Kidney (tissue), 14 donors: ENCODE data around the gene RAD51B. TPM values are rescaled to one million over a fixed set of nuclear protein-coding genes. Genes with fewer than 3 reads are reported as not detected.

ENCODE experiments used
- DNase-seq, 5 donors: peaks; one replicate each; pipeline ENCODE4 v3.0.0-alpha.2; 2013 to 2020
- FAIRE-seq: peaks from 2 replicates; lab custom pipeline; 2012; peaks lifted over from hg19 to GRCh38; lab: Jason Lieb, UNC
- H3K27ac ChIP-seq, 2 donors: one replicate each; pipeline ENCODE4 v1.7.0; 2013; ENCODE audit warnings: low read depth in 2 of 2, low read length in 2 of 2, inconsistent platforms in 1 of 2
- H3K27me3 ChIP-seq: one replicate; pipeline ENCODE4 v1.7.1; 2013; ENCODE audit warnings: low read length, inconsistent platforms; ENCODE audit not compliant: control insufficient read depth, insufficient read depth
- H3K36me3 ChIP-seq, 3 donors: one replicate each; pipeline versions ENCODE4 v1.7.0 to v1.7.1; 2013; ENCODE audit warnings: low read length in 3 of 3, control low read depth in 1 of 3, inconsistent platforms in 1 of 3; ENCODE audit not compliant: insufficient read depth in 3 of 3, control insufficient read depth in 2 of 3
- H3K4me1 ChIP-seq, 3 donors: one replicate each; pipeline versions ENCODE4 v1.7.0 to v1.7.1; 2013; ENCODE audit warnings: low read length in 3 of 3, inconsistent platforms in 1 of 3, low read depth in 1 of 3; ENCODE audit not compliant: control insufficient read depth in 2 of 3, insufficient read depth in 2 of 3
- H3K4me3 ChIP-seq, 3 donors: one replicate each; pipeline versions ENCODE4 v1.7.0 to v1.8.1; 2013; ENCODE audit warnings: low read length in 3 of 3, control low read depth in 1 of 3, inconsistent platforms in 1 of 3
- H3K9ac ChIP-seq, 3 donors: one replicate each; pipeline versions ENCODE4 v1.7.0 to v1.7.1; 2013; ENCODE audit warnings: low read length in 3 of 3, control low read depth in 1 of 3, inconsistent platforms in 1 of 3
- H3K9me3 ChIP-seq, 3 donors: one replicate each; pipeline versions ENCODE4 v1.7.0 to v1.7.1; 2013; ENCODE audit warnings: low read length in 3 of 3, control low read depth in 1 of 3, inconsistent platforms in 1 of 3; ENCODE audit not compliant: control insufficient read depth in 2 of 3, insufficient read depth in 1 of 3
- intact Hi-C: fragments of 100-400 bp; cut with DNase I; formaldehyde crosslinking; loops from one replicate; pipeline ENCODE4 v1.11.1; 2022
- polyA plus RNA-seq: library from polyadenylated mRNA; stranded (reverse); fragments of 350-450 nt; fragmentation: Illumina TruSeq; extraction: RNeasy Lipid Tissue Mini Kit (QIAGEN cat#74804); gene quantifications from one replicate; pipeline ENCODE4 v1.2.3, GENCODE V29; 2014; ENCODE audit warnings: low read depth, low replicate concordance; ENCODE audit not compliant: insufficient read depth
- total RNA-seq: library from RNA; stranded (reverse); fragmentation: NEBNext Ultra II Directional; extraction: Animal tissue kit (Norgen Biotek cat#: 25700); gene quantifications from one replicate; pipeline ENCODE4 v1.2.1, GENCODE V29; 2021
- TF ChIP-seq, protein P1 (sequence below): IDR thresholded peaks from 3 replicates; pipeline ENCODE4 v1.5.1; 2012; ENCODE audit warnings: mild to moderate bottlenecking, moderate library complexity, borderline replicate concordance; ENCODE audit not compliant: insufficient read depth; ENCODE audit errors: extremely low read depth
- donor health status: control.
- donor health status: control.
- donor health status: control.
- donor health status: control.
- donor health status: control.
- donor health status: DM: yes; HTN: yes; CAD: no.
- donor health status: Normal renal cell carcinoma (clear cell type).

The RAD51B gene
- total and polyA plus RNA-seq, 2 donors from 2014 or later: 6.9 to 18.0 TPM

GRCh38 chr14:68176687-68177086 lies 357.1 kb downstream of the RAD51B start:
- no peaks in the 10 kb centered on the region for H3K9me3 ChIP-seq
- FAIRE-seq: no peak

GRCh38 chr14:68177728-68178127 lies 358.1 kb downstream of the RAD51B start:
- intact Hi-C loops: no loop called here
- no peak for FAIRE-seq

More at GRCh38 chr14:68176687-68177086, 357.1 kb downstream of the RAD51B start:
- Histone ChIP-seq H3K27ac (no peak overlapping the region), H3K4me1 (peaks cover 13 to 17% (median 13%) of the 10 kb centered on the region in 3 donors), H3K27me3 (no peaks in the 10 kb centered on the region), H3K36me3 (no peaks in the 10 kb centered on the region), H3K4me3 (no peak overlapping the region), H3K9ac (no peak overlapping the region)
- intact Hi-C loops: no loop called here
- TF ChIP-seq, protein P1, sequence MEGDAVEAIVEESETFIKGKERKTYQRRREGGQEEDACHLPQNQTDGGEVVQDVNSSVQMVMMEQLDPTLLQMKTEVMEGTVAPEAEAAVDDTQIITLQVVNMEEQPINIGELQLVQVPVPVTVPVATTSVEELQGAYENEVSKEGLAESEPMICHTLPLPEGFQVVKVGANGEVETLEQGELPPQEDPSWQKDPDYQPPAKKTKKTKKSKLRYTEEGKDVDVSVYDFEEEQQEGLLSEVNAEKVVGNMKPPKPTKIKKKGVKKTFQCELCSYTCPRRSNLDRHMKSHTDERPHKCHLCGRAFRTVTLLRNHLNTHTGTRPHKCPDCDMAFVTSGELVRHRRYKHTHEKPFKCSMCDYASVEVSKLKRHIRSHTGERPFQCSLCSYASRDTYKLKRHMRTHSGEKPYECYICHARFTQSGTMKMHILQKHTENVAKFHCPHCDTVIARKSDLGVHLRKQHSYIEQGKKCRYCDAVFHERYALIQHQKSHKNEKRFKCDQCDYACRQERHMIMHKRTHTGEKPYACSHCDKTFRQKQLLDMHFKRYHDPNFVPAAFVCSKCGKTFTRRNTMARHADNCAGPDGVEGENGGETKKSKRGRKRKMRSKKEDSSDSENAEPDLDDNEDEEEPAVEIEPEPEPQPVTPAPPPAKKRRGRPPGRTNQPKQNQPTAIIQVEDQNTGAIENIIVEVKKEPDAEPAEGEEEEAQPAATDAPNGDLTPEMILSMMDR: no peak
- no peak for DNase-seq

DNA sequence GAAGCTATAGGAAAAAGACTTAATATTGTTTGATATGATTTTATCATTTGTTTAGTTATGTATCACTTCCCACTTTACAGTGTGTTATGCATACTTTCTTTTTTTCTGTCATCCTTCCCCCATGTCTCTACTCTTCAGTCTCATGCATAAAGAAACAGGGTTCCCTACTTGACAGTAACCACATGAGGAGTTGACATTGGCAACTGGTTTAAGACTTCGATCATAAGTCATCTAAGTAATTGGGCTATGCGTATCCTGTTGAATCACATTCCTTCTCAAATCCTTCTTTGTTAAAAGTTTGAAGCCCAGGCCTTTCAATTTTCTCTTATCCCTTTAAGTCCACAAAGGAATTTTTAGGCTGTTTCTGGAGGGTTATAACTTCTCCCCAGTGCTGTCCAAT lies 358.7 kb downstream of the RAD51B start:
- H3K9me3 ChIP-seq: no peaks in the 10 kb centered on the region
- peaks cover 7 to 11% (median 7%) of the 10 kb centered on the region in 3 donors for H3K4me1 ChIP-seq
- H3K27ac ChIP-seq: no peak overlapping the region
- TF ChIP-seq, protein P1: no peak
- no peak overlapping the region for H3K9ac ChIP-seq
- no peak overlapping the region for H3K4me3 ChIP-seq
- intact Hi-C loops: no loop called here
- no peak for DNase-seq
- H3K36me3 ChIP-seq: no peaks in the 10 kb centered on the region
- FAIRE-seq: no peak
- no peaks in the 10 kb centered on the region for H3K27me3 ChIP-seq

More at GRCh38 chr14:68177728-68178127, 358.1 kb downstream of the RAD51B start:
- Histone ChIP-seq H3K4me3 (no peak overlapping the region), H3K9ac (no peak overlapping the region), H3K27ac (no peak overlapping the region), H3K36me3 (no peaks in the 10 kb centered on the region), H3K4me1 (peaks cover 12 to 13% (median 13%) of the 10 kb centered on the region in 3 donors), H3K9me3 (no peaks in the 10 kb centered on the region), H3K27me3 (no peaks in the 10 kb centered on the region)
- DNase-seq: no peak
- TF ChIP-seq, protein P1: no peak
